ENCODE results near the gene SNX30. TPM values are rescaled to one million over a fixed set of nuclear protein-coding genes. Genes with fewer than 3 reads are reported as not detected.
"Not testable (repeated sequence)": the region's sequence is repeated elsewhere in the genome, so short reads cannot be mapped to it uniquely, and the experiment has no call there.

Gene SNX30
- total and polyA plus RNA-seq, 9 donors: 7.0 to 10.9 (median 10.4) TPM

DNA sequence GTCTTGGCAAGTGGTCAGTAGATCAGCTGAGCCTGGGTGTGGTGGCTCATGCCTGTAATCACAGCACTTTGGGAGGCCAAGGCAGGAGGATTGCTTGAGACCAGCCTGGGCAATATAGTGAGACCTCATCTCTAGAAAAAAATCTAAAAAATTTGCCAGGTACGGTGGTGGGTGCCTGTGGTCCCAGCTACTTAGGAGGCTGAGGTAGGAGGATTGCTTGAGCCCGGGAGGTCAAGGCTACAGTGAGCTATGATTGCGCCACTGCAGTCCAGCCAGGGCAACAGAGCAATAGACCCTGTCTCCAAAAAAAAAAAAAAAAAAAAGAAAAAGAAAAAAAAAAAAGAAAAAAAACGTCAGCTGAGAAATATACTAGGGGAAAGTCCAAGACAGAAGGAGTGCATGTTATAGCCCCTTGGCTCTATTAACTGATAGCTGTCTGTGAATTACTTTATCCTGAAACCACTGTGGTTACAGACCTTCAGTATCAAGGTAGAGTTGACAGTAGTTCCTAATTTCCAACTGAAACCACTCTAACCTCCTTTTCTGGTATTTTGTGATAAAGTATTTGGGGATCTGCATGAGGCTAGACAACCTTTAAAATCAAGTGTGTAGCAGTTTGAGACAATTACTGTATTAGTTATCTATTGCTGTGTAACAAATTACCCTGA, 30.3 kb upstream of the SNX30 start:
- Histone ChIP-seq H3K27me3 (ENCODE audit: control insufficient read depth, insufficient read depth, low read length) (no peaks in the 10 kb centered on the region), H3K27ac (ENCODE audit: low read length) (no peak overlapping the region), H3K4me1 (ENCODE audit: control insufficient read depth, insufficient read depth, low read length) (peaks cover 7% of the 10 kb centered on the region), H3K4me3 (ENCODE audit: low read length) (no peak overlapping the region), H3K36me3 (ENCODE audit: control insufficient read depth, insufficient read depth, low read length) (no peaks in the 10 kb centered on the region), H3K9me3 (replicated peaks; ENCODE audit: control insufficient read depth, low read depth, low read length) (no peaks in the 10 kb centered on the region)
- WGBS (ENCODE audit: insufficient coverage): 100% methylated on average over 1 of the region's 4 CpGs
- no peak for DNase-seq

DNA sequence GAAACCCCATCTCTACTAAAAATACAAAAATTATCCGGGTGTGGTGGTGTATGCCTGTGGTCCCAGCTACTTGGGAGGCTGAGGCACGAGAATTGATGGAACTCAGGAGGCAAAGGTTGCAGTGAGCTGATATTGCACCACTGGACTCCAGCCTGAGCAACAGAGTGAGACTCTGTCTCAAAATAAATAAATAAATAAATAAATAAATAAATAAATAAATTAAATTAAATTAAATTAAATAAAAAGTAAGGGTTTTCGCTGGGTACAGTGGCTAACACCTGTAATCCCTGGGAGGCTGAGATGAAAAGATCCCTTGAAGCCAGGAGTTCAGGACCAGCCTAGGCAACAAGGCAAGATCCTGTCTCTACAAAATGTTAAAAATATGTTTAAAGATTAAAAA, 27.8 kb upstream of the SNX30 start:
- not testable (repeated sequence) for H3K27me3 ChIP-seq (ENCODE audit: control insufficient read depth, insufficient read depth, low read length); H3K4me1 ChIP-seq (ENCODE audit: control insufficient read depth, insufficient read depth, low read length); H3K4me3 ChIP-seq (ENCODE audit: low read length); H3K27ac ChIP-seq (ENCODE audit: low read length); DNase-seq; H3K9me3 ChIP-seq (replicated peaks; ENCODE audit: control insufficient read depth, low read depth, low read length); H3K36me3 ChIP-seq (ENCODE audit: control insufficient read depth, insufficient read depth, low read length)
- no CpG with 5 or more reads among the region's 3 CpGs for WGBS (ENCODE audit: insufficient coverage)

DNA sequence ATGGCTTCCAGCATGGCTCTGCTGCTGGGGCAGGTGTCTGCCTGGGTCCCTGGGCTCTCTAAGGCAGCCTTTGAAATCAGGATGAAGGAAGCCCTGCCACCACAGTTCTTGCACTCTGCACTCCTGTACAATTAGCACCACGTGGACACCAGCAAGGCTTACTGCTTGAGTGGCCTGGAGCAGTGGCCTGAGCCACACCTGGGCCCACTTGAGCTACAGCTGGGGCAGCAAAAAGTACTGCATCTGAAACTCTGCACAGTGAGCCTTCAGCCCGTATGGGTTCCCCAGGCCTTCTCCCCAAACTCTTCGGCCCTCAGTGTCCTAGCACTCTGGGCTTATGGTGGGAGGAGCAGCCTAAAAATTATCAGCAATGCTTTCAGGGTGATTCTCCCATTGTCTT, 24.6 kb upstream of the SNX30 start:
- no peak for DNase-seq
- 75% methylated on average over 1 of the region's 3 CpGs for WGBS (ENCODE audit: insufficient coverage)
- H3K4me3 ChIP-seq (ENCODE audit: low read length): no peak overlapping the region
- no peaks in the 10 kb centered on the region for H3K9me3 ChIP-seq (replicated peaks; ENCODE audit: control insufficient read depth, low read depth, low read length)
- no peaks in the 10 kb centered on the region for H3K36me3 ChIP-seq (ENCODE audit: control insufficient read depth, insufficient read depth, low read length)
- no peaks in the 10 kb centered on the region for H3K4me1 ChIP-seq (ENCODE audit: control insufficient read depth, insufficient read depth, low read length)
- no peak overlapping the region for H3K27ac ChIP-seq (ENCODE audit: low read length)
- no peaks in the 10 kb centered on the region for H3K27me3 ChIP-seq (ENCODE audit: control insufficient read depth, insufficient read depth, low read length)

DNA sequence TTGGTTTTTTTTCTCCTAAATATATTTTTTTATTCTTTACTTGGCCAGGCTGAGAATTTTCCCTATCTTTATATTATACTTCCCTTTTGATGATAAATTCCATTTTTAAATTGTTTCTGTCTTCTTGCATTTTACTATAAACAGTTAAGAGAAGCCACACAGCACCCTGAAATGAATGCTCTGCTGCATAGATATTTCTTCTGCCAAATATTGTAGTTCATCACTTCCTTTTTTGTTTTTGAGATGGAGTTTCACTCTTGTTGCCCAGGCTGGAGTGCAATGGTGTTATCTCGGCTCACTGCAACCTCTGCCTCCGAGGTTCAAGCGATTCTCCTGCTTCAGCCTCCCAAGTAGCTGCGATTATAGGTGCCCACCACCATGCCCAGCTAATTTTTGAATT, 24.1 kb upstream of the SNX30 start:
- Histone ChIP-seq H3K9me3 (replicated peaks; ENCODE audit: control insufficient read depth, low read depth, low read length) (no peaks in the 10 kb centered on the region), H3K36me3 (ENCODE audit: control insufficient read depth, insufficient read depth, low read length) (no peaks in the 10 kb centered on the region), H3K4me3 (ENCODE audit: low read length) (no peak overlapping the region), H3K27me3 (ENCODE audit: control insufficient read depth, insufficient read depth, low read length) (no peaks in the 10 kb centered on the region), H3K4me1 (ENCODE audit: control insufficient read depth, insufficient read depth, low read length) (no peaks in the 10 kb centered on the region), H3K27ac (ENCODE audit: low read length) (no peak overlapping the region)
- no peak for DNase-seq
- 89% methylated on average over 3 of the region's 4 CpGs for WGBS (ENCODE audit: insufficient coverage)

DNA sequence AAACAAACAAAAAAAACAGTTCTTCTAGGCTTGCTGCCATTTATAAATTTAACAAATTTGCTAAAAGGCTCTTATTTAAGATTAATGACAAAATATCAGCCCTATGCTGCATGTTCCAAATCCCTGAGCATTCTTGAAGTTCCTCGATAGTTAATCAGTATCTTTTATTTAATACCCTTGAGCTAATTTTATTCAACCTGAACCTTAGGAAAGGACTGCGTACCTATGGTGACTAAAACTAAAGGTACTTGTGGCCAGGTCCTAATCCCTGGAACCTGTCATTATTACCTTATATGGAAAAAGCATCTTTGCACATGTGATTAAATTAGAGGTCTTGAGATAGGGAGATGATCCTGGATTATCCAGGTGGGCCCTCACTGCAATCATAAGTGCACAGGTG, 22.2 kb upstream of the SNX30 start:
- no peaks in the 10 kb centered on the region for H3K27me3 ChIP-seq (ENCODE audit: control insufficient read depth, insufficient read depth, low read length)
- 100% methylated on average over 1 of the region's 2 CpGs for WGBS (ENCODE audit: insufficient coverage)
- H3K4me3 ChIP-seq (ENCODE audit: low read length): no peak overlapping the region
- H3K27ac ChIP-seq (ENCODE audit: low read length): no peak overlapping the region
- no peaks in the 10 kb centered on the region for H3K36me3 ChIP-seq (ENCODE audit: control insufficient read depth, insufficient read depth, low read length)
- H3K4me1 ChIP-seq (ENCODE audit: control insufficient read depth, insufficient read depth, low read length): no peaks in the 10 kb centered on the region
- H3K9me3 ChIP-seq (replicated peaks; ENCODE audit: control insufficient read depth, low read depth, low read length): no peaks in the 10 kb centered on the region
- DNase-seq: no peak

DNA sequence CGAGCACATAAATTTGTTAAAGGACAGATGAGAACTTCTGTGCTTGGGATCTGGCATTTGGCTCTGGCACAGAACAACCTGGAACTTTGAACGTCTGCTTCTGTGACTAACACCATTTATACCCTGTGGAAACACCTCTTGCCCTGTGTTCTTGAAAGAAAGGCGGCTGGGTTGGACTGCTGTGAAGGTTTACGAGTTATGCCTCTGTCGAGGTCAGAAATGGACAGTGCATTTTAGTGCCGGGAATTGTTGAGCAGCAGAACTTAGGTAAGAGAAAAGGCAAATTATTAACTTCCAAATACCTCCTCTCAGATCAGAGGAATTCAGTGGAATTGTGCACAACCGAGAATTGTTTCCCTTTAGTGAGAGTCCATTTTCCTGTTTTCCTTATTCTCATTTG, 18.6 kb upstream of the SNX30 start:
- H3K4me3 ChIP-seq (ENCODE audit: low read length): no peak overlapping the region
- H3K27ac ChIP-seq (ENCODE audit: low read length): no peak overlapping the region
- no peak for DNase-seq
- WGBS (ENCODE audit: insufficient coverage): 100% methylated on average over 1 of the region's 7 CpGs
- no peaks in the 10 kb centered on the region for H3K9me3 ChIP-seq (replicated peaks; ENCODE audit: control insufficient read depth, low read depth, low read length)
- no peaks in the 10 kb centered on the region for H3K27me3 ChIP-seq (ENCODE audit: control insufficient read depth, insufficient read depth, low read length)
- H3K36me3 ChIP-seq (ENCODE audit: control insufficient read depth, insufficient read depth, low read length): no peaks in the 10 kb centered on the region
- H3K4me1 ChIP-seq (ENCODE audit: control insufficient read depth, insufficient read depth, low read length): no peaks in the 10 kb centered on the region

DNA sequence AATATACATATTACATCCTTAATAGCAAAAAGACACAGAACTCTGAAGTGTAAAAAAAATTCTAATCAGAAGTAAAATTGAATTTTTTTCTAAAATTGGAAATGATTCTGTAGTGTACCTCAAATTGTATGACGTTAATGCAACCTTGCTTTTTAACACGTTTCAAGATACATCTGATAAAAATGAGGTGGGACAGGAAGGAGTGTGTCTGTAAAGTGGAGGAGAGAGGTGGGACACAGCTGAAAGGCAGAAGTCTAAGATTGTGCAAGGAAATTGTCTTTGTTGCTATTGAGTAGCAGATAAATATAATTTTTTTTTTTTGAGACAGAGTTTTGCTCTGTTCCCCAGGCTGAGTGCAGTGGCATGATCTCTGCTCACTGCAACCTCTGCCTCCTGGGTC, 15.7 kb upstream of the SNX30 start:
- Histone ChIP-seq H3K4me3 (ENCODE audit: low read length) (no peak overlapping the region), H3K27ac (ENCODE audit: low read length) (no peak overlapping the region), H3K9me3 (replicated peaks; ENCODE audit: control insufficient read depth, low read depth, low read length) (no peaks in the 10 kb centered on the region), H3K36me3 (ENCODE audit: control insufficient read depth, insufficient read depth, low read length) (no peaks in the 10 kb centered on the region), H3K27me3 (ENCODE audit: control insufficient read depth, insufficient read depth, low read length) (no peaks in the 10 kb centered on the region), H3K4me1 (ENCODE audit: control insufficient read depth, insufficient read depth, low read length) (no peaks in the 10 kb centered on the region)
- WGBS (ENCODE audit: insufficient coverage): 75% methylated on average over 2 of the region's 2 CpGs
- DNase-seq: no peak

DNA sequence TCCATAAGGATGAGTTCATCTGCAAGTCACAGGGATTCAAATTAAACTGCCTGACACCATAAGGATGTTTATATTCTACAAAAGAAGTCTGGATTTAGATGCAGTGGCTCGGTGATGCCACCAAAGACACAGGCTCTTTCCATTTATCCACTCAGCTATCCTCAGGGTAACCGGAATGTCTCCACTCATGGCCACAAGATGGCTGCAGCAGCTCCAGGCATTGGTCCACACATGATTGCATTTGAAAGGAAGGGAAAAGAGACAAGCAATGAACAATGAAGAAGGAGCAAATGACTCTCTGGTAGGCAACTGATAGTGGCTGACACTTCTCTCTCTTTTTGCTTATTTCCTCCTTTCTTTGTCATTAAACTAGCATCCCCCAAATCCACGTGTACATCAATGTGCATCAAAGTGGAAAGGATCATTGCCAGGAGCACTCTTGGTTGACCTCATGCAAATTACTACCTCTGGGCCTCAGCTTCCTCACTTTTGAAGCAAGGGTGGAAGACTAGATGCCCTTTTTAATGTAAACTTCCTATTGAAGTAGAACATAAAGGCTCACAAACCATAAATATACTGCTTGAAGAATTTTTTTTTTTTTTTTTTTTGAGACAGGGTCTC, 7.2 kb upstream of the SNX30 start:
- no CpG with 5 or more reads among the region's 3 CpGs for WGBS (ENCODE audit: insufficient coverage)
- Histone ChIP-seq H3K27me3 (ENCODE audit: control insufficient read depth, insufficient read depth, low read length) (no peaks in the 10 kb centered on the region), H3K4me3 (ENCODE audit: low read length) (no peak overlapping the region), H3K27ac (ENCODE audit: low read length) (no peak overlapping the region), H3K36me3 (ENCODE audit: control insufficient read depth, insufficient read depth, low read length) (no peaks in the 10 kb centered on the region), H3K4me1 (ENCODE audit: control insufficient read depth, insufficient read depth, low read length) (no peaks in the 10 kb centered on the region), H3K9me3 (replicated peaks; ENCODE audit: control insufficient read depth, low read depth, low read length) (no peaks in the 10 kb centered on the region)
- no peak for DNase-seq

DNA sequence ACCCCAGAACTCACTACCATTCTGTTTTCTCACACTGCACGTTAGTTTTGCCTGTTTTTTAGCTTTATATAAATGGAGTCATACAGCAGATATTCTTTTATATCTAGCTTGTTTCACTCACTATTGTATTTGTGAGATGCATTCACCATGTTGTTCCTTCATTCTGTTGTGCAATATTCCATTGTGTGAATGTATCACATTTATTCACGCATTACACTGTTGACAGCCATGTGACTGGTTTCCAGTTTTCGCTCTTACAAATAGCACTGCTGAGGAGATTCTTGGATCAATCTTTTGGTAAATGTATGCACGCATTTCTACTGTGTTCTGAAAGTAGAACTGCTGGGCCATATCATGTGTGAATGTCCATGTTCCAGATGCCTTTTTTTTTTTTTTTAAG, 6.4 kb upstream of the SNX30 start:
- Histone ChIP-seq H3K27me3 (ENCODE audit: control insufficient read depth, insufficient read depth, low read length) (no peaks in the 10 kb centered on the region), H3K4me3 (ENCODE audit: low read length) (no peak overlapping the region), H3K27ac (ENCODE audit: low read length) (no peak overlapping the region), H3K36me3 (ENCODE audit: control insufficient read depth, insufficient read depth, low read length) (no peaks in the 10 kb centered on the region), H3K4me1 (ENCODE audit: control insufficient read depth, insufficient read depth, low read length) (no peaks in the 10 kb centered on the region), H3K9me3 (replicated peaks; ENCODE audit: control insufficient read depth, low read depth, low read length) (no peaks in the 10 kb centered on the region)
- no CpG with 5 or more reads among the region's 4 CpGs for WGBS (ENCODE audit: insufficient coverage)
- DNase-seq: no peak

DNA sequence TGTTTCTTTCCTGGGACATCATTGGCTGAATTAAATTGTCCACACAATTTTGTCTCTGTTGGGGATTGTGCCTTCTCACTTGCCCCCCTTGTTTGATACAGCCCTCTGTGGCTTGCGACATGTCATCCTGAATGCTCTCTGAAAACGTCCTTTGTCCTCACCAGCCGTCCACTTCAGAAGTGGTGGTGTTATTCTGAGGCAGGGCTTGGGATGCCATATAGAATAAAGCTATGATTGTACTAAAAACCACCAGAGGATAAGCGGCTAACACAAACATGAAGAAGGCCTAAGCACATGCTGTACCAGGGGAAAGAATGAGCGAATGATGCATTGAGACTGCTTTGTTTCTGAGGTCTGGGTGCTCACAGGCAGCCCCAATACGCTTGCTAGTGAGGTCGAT, 3.5 kb upstream of the SNX30 start:
- no peak for DNase-seq
- no peak overlapping the region for H3K4me3 ChIP-seq (ENCODE audit: low read length)
- H3K36me3 ChIP-seq (ENCODE audit: control insufficient read depth, insufficient read depth, low read length): no peaks in the 10 kb centered on the region
- H3K27ac ChIP-seq (ENCODE audit: low read length): no peak overlapping the region
- H3K4me1 ChIP-seq (ENCODE audit: control insufficient read depth, insufficient read depth, low read length): peaks cover 16% of the 10 kb centered on the region
- 88% methylated on average over 2 of the region's 7 CpGs for WGBS (ENCODE audit: insufficient coverage)
- H3K27me3 ChIP-seq (ENCODE audit: control insufficient read depth, insufficient read depth, low read length): no peaks in the 10 kb centered on the region
- no peaks in the 10 kb centered on the region for H3K9me3 ChIP-seq (replicated peaks; ENCODE audit: control insufficient read depth, low read depth, low read length)

DNA sequence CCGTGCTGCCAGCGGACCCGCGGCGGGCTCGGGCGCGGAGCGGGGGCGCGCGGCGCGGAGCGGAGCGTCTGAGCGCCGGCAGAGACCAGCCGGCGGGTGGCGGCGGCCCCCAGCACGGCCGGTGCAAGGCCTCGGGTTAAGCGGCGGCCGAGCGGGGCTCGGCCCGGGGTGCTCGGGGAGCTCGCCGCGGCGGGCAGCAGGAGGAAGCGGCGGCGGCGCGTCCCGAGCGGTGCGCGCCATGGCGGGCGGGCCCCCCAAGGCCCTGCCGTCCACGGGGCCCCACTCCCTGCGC, 150 bp downstream of the SNX30 start:
- H3K27ac ChIP-seq (ENCODE audit: low read length): peak overlapping the region; percentile 83
- H3K4me3 ChIP-seq (ENCODE audit: low read length): peak overlapping the region; percentile 89
- no peak for DNase-seq
- no peaks in the 10 kb centered on the region for H3K36me3 ChIP-seq (ENCODE audit: control insufficient read depth, insufficient read depth, low read length)
- no peaks in the 10 kb centered on the region for H3K9me3 ChIP-seq (replicated peaks; ENCODE audit: control insufficient read depth, low read depth, low read length)
- H3K4me1 ChIP-seq (ENCODE audit: control insufficient read depth, insufficient read depth, low read length): peaks cover 33% of the 10 kb centered on the region
- under 1% methylated on average over 50 of the region's 50 CpGs for WGBS (ENCODE audit: insufficient coverage)
- no peaks in the 10 kb centered on the region for H3K27me3 ChIP-seq (ENCODE audit: control insufficient read depth, insufficient read depth, low read length)
